GM21360 (cell line): ENCODE data around the gene ADAM15.

ENCODE experiments used
- ATAC-seq: cut with Tn5 transposase; IDR thresholded peaks from one replicate; pipeline ENCODE4 v1.9.1; 2021; ENCODE audit warnings: mild to moderate bottlenecking, moderate library complexity; ENCODE audit not compliant: unreplicated experiment

Gene ADAM15

DNA sequence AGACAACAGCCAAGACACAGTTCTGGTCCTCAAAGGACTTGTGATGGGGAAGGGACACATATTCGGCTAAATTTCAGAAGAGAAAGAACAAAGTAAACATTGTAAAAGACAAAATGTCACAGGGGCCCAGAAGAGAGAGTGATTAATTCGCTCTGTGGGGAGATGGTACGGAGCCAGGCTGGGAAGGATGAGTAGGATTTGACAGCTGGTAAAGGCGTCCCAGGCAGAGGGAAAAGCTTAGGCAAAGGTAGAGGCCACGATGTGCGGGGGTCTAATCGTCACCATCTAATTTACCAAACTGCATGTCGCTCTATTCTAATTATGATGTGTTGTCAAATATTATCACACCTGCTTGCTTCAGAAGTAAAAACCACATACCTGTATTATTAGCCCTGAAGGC lies 59.3 kb downstream of the ADAM15 start:
- ATAC-seq, result no peak

DNA sequence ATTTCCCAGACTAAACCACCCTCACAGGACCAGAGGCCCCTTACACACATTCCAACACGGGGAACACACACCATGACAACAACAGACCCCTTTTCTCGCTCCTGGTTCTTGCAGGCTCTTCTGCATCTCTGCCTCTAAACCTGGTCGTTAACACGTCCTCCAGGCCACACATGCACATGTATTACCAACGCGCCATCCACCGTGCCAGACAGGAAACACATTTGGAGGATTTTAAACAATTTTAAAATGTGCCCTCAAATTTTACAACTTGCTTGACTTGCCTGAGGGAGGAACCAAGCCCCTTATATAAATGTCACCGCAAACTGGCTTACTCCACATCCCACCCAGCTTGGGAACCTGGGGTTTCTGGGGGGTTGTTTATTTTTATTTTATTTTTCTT lies 59.7 kb downstream of the ADAM15 start:
- ATAC-seq, result no peak
